WERI-Rb-1 (cell line): ENCODE data around the gene SH2D6.
A peak's percentile ranks its signal among the peaks of the same experiment; 100 is the strongest.
"Not testable (repeated sequence)": the region's sequence is repeated elsewhere in the genome, so short reads cannot be mapped to it uniquely, and the experiment has no call there.

Experiments used
- DNase-seq: peaks from one replicate; pipeline ENCODE4 v3.0.0-alpha.2; 2020
- H3K27ac ChIP-seq: fragments of 250-450 bp; sonication (Bioruptor Pico); 2 replicates; pipeline ENCODE4 v1.5.1; 2020; ENCODE audit warnings: mild to moderate bottlenecking, moderate library complexity
- H3K27me3 ChIP-seq: fragments of 250-450 bp; sonication (Bioruptor Pico); 2 replicates; pipeline ENCODE4 v1.5.1; 2021; ENCODE audit warnings: mild to moderate bottlenecking, low read depth, moderate library complexity; ENCODE audit not compliant: insufficient read depth, severe bottlenecking
- H3K36me3 ChIP-seq: fragments of 250-450 bp; sonication (Bioruptor Pico); 2 replicates; pipeline ENCODE4 v1.5.1; 2020; ENCODE audit warnings: mild to moderate bottlenecking, moderate library complexity
- H3K4me3 ChIP-seq: 2 replicates; pipeline ENCODE4 v1.5.1; 2011; ENCODE audit warnings: low read depth, mild to moderate bottlenecking, control low read depth, low read length
- H3K9me3 ChIP-seq: fragments of 250-450 bp; sonication (Bioruptor Pico); 2 replicates; pipeline ENCODE4 v1.5.1; 2021; ENCODE audit warnings: mild to moderate bottlenecking, moderate library complexity; ENCODE audit not compliant: severe bottlenecking
- TF ChIP-seq, protein P1 (sequence below): IDR thresholded peaks from 2 replicates; pipeline ENCODE4 v1.5.1; 2011; ENCODE audit warnings: low read depth, mild to moderate bottlenecking, control low read depth, inconsistent platforms, low read length

The SH2D6 gene

DNA sequence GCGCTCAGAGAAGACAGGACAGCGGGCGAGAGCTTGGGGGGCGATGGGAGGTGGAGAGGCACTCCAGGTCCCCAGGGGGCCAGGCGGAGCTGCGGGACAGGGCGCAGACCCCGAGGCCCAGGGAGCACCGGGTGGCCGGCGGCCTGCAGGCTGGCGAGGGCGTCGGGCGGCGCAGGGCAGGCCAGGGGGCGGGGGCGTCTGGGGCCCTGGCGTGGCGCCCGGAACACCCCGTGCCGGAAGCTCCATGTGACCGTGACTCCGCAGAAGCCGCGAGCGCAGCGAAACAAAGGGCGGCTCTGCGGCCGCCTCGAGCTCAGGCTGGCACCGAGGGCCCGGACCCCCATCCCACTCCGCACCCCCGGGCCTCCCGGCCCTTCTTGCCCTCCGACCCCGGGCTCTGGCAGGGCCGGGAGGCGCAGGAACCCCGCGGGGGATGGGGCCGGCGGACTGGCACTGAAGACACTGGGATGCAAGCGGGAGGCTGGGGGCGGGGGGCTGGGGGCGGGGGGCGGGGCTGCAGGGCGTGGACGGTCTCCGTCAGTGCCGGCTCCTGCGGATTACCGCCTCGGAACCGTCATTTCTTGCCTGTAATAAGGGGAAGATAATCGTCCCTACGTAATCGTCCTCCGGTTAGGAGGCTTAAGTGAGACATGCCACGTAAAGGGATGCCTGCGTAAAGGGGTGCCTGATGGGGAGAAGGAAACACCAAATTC lies 19.1 kb downstream of the SH2D6 start:
- DNase-seq, result peak; percentile 86
- TF ChIP-seq, protein P1, sequence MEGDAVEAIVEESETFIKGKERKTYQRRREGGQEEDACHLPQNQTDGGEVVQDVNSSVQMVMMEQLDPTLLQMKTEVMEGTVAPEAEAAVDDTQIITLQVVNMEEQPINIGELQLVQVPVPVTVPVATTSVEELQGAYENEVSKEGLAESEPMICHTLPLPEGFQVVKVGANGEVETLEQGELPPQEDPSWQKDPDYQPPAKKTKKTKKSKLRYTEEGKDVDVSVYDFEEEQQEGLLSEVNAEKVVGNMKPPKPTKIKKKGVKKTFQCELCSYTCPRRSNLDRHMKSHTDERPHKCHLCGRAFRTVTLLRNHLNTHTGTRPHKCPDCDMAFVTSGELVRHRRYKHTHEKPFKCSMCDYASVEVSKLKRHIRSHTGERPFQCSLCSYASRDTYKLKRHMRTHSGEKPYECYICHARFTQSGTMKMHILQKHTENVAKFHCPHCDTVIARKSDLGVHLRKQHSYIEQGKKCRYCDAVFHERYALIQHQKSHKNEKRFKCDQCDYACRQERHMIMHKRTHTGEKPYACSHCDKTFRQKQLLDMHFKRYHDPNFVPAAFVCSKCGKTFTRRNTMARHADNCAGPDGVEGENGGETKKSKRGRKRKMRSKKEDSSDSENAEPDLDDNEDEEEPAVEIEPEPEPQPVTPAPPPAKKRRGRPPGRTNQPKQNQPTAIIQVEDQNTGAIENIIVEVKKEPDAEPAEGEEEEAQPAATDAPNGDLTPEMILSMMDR, result no peak
- Histone ChIP-seq H3K4me3 (peak overlapping the region; percentile 46), H3K27me3 (no peaks in the 10 kb centered on the region), H3K36me3 (no peaks in the 10 kb centered on the region), H3K27ac (peak overlapping the region; percentile 98), H3K9me3 (no peaks in the 10 kb centered on the region)

DNA sequence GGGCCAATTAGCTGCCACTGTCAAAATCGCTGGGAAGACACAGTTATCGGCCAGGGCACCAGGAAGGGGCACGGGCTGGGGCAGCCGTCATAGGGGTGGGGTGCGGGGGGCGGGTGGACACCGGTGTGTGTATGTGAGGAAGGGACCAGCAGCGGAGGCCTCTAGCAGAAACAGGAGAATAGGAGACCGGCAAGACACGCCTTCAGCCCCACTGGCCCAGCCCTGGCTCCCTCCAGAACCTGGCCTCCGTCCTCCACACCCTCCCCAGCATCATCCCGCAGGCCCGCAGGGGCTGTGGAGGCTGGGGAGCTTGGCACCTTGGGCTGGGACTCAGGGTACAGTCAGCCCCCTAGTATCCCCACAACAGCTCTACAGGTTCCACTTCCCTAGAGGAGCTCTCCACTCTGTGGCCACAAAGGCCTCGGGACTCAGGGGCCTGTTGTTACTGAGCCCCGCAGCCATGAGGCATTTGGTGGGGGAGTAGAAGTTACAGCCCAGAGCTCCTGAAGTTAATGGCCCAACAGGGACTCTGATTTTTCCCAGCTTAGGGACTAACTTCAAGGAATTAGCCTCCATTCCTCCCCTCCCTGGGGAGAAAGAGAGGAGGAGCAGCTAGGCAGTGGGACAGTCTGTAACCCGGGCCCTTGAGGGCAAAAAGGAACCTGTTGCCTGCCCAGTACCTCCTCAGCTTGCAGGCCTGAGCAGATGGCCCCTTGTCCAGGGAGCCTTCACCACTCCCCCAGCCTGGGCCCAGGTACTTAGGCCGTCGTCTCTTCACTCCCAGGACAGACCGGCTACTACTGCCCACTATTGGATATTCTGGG lies 19.9 kb downstream of the SH2D6 start:
- Histone ChIP-seq H3K27me3 (no peaks in the 10 kb centered on the region), H3K4me3 (peak overlapping the region; percentile 46), H3K27ac (peak overlapping the region; percentile 98), H3K9me3 (no peaks in the 10 kb centered on the region), H3K36me3 (no peaks in the 10 kb centered on the region)
- DNase-seq, result peak; percentile 91
- TF ChIP-seq, protein P1, result peak; percentile 42; the same call in 1 of the 2 replicates

DNA sequence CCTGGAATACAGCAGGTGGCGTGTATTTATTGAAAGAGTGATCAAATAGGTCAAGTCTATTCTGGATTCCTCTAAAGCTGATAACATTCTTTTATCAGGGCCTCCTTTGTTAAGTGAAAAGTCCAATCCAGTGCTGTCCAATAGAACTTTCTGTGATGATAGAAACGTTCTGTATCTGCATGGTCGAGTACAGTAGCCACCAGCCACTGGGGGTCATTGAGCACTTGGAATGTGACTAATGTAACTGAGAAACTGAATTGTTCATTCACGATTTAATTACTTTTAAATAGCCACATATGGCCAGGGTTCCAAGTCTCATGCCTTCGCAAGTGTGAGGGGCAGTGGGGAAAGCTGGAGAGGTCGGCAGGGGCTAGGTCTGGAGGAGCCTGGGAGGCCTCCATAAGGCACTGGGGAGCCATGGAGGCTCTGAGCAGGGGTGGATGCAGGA lies 20.5 kb downstream of the SH2D6 start:
- Histone ChIP-seq H3K36me3 (no peaks in the 10 kb centered on the region), H3K27me3 (no peaks in the 10 kb centered on the region), H3K4me3 (no peak overlapping the region), H3K9me3 (no peaks in the 10 kb centered on the region), H3K27ac (peak overlapping the region; percentile 98)
- DNase-seq, result no peak
- TF ChIP-seq, protein P1, result no peak; the same call in 1 of the 2 replicates

DNA sequence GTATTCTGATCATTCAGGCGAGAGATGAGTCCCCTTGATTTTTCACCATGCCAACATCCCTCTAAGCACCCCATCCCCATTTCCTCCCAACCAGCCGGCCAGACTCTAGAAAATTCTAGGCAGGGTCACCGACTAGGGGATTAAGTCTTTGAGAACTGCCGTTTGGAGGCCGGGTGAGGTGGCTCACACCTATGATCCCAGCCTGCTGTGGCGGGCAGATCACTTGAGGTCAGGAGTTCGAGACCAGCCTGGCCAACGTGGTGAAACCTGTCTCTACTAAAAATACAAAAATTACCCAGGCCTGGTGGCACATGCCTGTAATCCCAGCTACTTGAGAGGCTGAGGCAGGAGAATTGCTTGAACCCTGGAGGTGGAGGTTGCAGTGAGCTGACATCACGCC lies 21.1 kb downstream of the SH2D6 start:
- not testable (repeated sequence) for H3K36me3 ChIP-seq, H3K9me3 ChIP-seq, DNase-seq, H3K4me3 ChIP-seq, H3K27me3 ChIP-seq
- peak overlapping the region; percentile 98 for H3K27ac ChIP-seq

DNA sequence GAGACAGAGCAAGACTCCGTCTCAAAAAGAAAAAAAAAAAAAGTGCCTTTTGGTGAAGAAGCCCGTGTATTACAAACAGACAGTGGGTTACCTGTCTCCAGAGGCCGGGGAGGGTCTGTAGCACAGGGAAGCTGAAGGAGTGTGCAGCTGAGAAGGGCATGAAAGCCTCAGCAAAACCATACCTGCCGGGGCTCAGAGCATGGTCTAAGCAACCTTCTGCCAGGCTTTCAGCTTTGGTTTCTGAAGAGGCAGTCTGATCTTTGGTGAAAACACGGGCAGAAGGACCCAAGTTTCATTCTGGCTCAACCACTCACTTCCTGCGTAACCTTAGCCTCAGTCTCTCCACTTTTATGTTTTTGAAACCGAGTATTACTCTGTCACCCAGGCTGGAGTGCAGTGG lies 21.5 kb downstream of the SH2D6 start:
- no peak for DNase-seq
- TF ChIP-seq, protein P1, result no peak
- Histone ChIP-seq H3K4me3 (no peak overlapping the region), H3K9me3 (no peaks in the 10 kb centered on the region), H3K27me3 (no peaks in the 10 kb centered on the region), H3K27ac (peak overlapping the region; percentile 98), H3K36me3 (no peaks in the 10 kb centered on the region)

DNA sequence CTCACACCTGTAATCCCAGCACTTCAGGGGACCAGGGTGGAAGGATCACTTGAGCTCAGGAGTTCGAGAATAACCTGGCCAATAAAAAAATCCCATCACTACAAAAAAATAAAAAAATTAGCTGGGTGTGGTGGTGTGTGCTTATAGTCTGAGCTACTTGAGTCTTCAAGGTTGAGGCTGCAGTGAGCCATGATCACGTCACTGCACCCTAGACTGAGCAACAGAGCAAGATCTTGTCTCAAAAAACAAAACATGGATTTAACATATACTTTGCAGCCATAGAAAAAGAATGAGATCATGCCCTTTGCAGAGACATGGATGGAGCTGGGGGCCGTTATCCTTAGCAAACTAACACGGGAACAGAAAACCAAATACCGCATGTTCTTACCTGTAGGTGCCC lies 22.2 kb downstream of the SH2D6 start:
- Histone ChIP-seq H3K27me3 (no peaks in the 10 kb centered on the region), H3K4me3 (no peak overlapping the region), H3K27ac (no peak overlapping the region), H3K9me3 (no peaks in the 10 kb centered on the region), H3K36me3 (no peaks in the 10 kb centered on the region)
- TF ChIP-seq, protein P1, result no peak
- DNase-seq, result no peak
